Anterior cingulate cortex (tissue), 58 donors: Measurements from ENCODE around the gene PDIA6.

Experiments
- DNase-seq, 58 donors: peaks; one replicate each; lab custom pipeline; 2025; lab: John Stamatoyannopoulos, UW

PDIA6 gene

GRCh38 chr2:10812362-10813162, at the start of gene PDIA6:
Gene PDIA6 (minus strand): TSS chr2:10812785. CDS start chr2:10812696, 89 bp downstream.
- peak; percentile 71 to 97 (median 94) for DNase-seq

- no peak for DNase-seq
Observed at GRCh38 chr2:10862330-10862729, 49.7 kb upstream of the PDIA6 start.

- no peak for DNase-seq
Observed at GRCh38 chr2:10861765-10862164, 49.2 kb upstream of the PDIA6 start.

GRCh38 chr2:10860814-10861325, 48.3 kb upstream of the PDIA6 start:
- DNase-seq = peak in 4 of 58 donors; percentile 29 to 42 (median 38)

- DNase-seq = no peak
Observed at GRCh38 chr2:10860081-10860813, 47.7 kb upstream of the PDIA6 start.

GRCh38 chr2:10859278-10859677, 46.7 kb upstream of the PDIA6 start:
- no peak for DNase-seq

- no peak for DNase-seq
Observed at GRCh38 chr2:10848541-10848940, 36.0 kb upstream of the PDIA6 start.

- DNase-seq = peak in 10 of 58 donors; percentile 23 to 45 (median 32)
Observed at GRCh38 chr2:10847008-10847407, 34.4 kb upstream of the PDIA6 start.

- DNase-seq = peak in 2 of 58 donors; percentile 27 to 33
Observed at GRCh38 chr2:10846110-10846861, 33.7 kb upstream of the PDIA6 start.

GRCh38 chr2:10845640-10846039, 33.1 kb upstream of the PDIA6 start:
- DNase-seq = no peak

GRCh38 chr2:10844097-10844496, 31.5 kb upstream of the PDIA6 start:
- DNase-seq = peak in 17 of 58 donors; percentile 20 to 69 (median 43)

- no peak for DNase-seq
Observed at GRCh38 chr2:10842506-10842905, 29.9 kb upstream of the PDIA6 start.

- DNase-seq = no peak
Observed at GRCh38 chr2:10841547-10842219, 29.1 kb upstream of the PDIA6 start.

- no peak for DNase-seq
Observed at GRCh38 chr2:10839813-10840212, 27.2 kb upstream of the PDIA6 start.

- DNase-seq = no peak
Observed at GRCh38 chr2:10838734-10839133, 26.1 kb upstream of the PDIA6 start.

GRCh38 chr2:10837298-10838266, 25.0 kb upstream of the PDIA6 start:
- peak in 2 of 58 donors; percentile 17 to 55 for DNase-seq

- DNase-seq = peak in 33 of 58 donors; percentile 18 to 79 (median 50)
Observed at GRCh38 chr2:10835052-10835970, 22.7 kb upstream of the PDIA6 start.
